ENCODE results near the gene BCDIN3D.

- TF ChIP-seq CTCF (IDR thresholded peaks at IDR 0.05; ENCODE audit: low read depth, low read length, missing input control) (no peak), JUND (IDR thresholded peaks at IDR 0.05) (no peak), EGR1 (IDR thresholded peaks at IDR 0.05; ENCODE audit: low read depth in 2 of 2) (no peak), MAX (IDR thresholded peaks at IDR 0.05) (no peak), RAD21 (IDR thresholded peaks at IDR 0.05) (no peak), REST (IDR thresholded peaks at IDR 0.05) (no peak), SP1 (IDR thresholded peaks at IDR 0.05) (no peak), YY1 (IDR thresholded peaks at IDR 0.05) (no peak), GABPA (IDR thresholded peaks at IDR 0.05 in 1 of 2, conservative IDR thresholded peaks at IDR 0.05 in 1 of 2) (no peak), FOXA2 (IDR thresholded peaks at IDR 0.05) (no peak), TAF1 (conservative IDR thresholded peaks at IDR 0.05) (no peak)
These were observed 42.2 kb upstream of the BCDIN3D start for GRCh38 chr12:49885118-49885517.
